ENCODE data around the gene RALGDS. TPM values are rescaled to one million over a fixed set of nuclear protein-coding genes. Genes with fewer than 3 reads are reported as not detected.
A peak's percentile ranks its signal among the peaks of the same experiment; 100 is the strongest.

Gene RALGDS
- total and polyA plus RNA-seq, 2 donors (not counting 3 experiments of a cell fraction or from before 2014, with no cell fraction given), result 41.4 to 60.0 TPM

DNA sequence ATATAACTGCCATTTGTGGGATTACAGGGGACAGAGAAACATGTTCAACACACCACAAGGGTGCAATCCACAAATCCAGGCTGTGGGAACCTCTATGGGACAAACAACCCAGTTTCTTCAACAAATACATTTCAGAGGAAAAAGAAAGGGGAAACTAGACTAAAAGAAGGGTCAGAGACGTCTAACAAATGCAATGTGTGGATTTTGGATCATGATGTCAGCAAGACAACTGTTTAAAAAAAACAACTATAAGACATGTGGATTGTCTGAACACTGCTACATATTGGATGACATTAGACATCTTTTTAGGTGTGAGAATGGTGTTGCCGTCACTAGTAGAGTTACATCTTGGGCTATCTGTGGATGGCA lies 3.9 kb upstream of the RALGDS start:
- no peak overlapping the region for H2AFZ ChIP-seq (ENCODE audit: low read depth, low read length)
- DNase-seq (ENCODE audit: low read depth, low spot score) (no peak), FAIRE-seq (no peak)
- intact Hi-C loops (cut with micrococcal nuclease), result no loop called here
- ChIA-PET POLR2A (no interaction called here), CTCF (interaction anchor here (3.2 kb wide), 1 partner anchor 19 kb away, joined by 36 read pairs; no protein-coding TSS in a partner anchor)
- dilution Hi-C loops (cut with MboI; ENCODE audit: extremely low pct_ligation_motif_present, low sequenced_read_pairs), result no loop called here
- peaks cover 24% of the 10 kb centered on the region for H3K4me1 ChIP-seq (ENCODE audit: control insufficient read depth, extremely low read depth, insufficient read depth, low read length)
- no peak overlapping the region for H3K9ac ChIP-seq (replicated peaks; ENCODE audit: extremely low read depth, insufficient read depth, low read length)
- no peaks in the 10 kb centered on the region for H3K36me3 ChIP-seq (ENCODE audit: control insufficient read depth in 2 of 2, extremely low read depth in 1 of 2, insufficient read depth in 2 of 2, low read length in 2 of 2)
- H4K20me1 ChIP-seq (replicated peaks; ENCODE audit: control insufficient read depth, extremely low read depth, insufficient read depth, low read length), result no peaks in the 10 kb centered on the region
- no peaks in the 10 kb centered on the region for H3K79me2 ChIP-seq (ENCODE audit: control insufficient read depth, insufficient read depth, low read length)
- H3K4me2 ChIP-seq (ENCODE audit: insufficient read depth, low read length), result no peak overlapping the region
- H3K27ac ChIP-seq (ENCODE audit: insufficient read depth, low read depth, low read length), result no peak overlapping the region
- no peak overlapping the region for H3K4me3 ChIP-seq (replicated peaks in 1 of 3; ENCODE audit: insufficient read depth in 1 of 3, low read depth in 1 of 3, low read length in 3 of 3)
- H3K9me1 ChIP-seq (replicated peaks; ENCODE audit: control insufficient read depth, extremely low read depth, insufficient read depth, low read length), result no peaks in the 10 kb centered on the region
- no peak for TF ChIP-seq JUN (IDR thresholded peaks at IDR 0.05; ENCODE audit: borderline replicate concordance, insufficient read depth, insufficient read length, low read depth)
- no peak for TF ChIP-seq MYC (IDR thresholded peaks at IDR 0.05; ENCODE audit: low read depth, low read length)
- no peak for TF ChIP-seq EZH2 (IDR thresholded peaks at IDR 0.05; ENCODE audit: borderline replicate concordance, low read depth, low read length, severe bottlenecking)
- TF ChIP-seq POLR2A (IDR thresholded peaks at IDR 0.05; ENCODE audit: low read depth, low read length), result no peak
- H3K9me3 ChIP-seq (replicated peaks; ENCODE audit: control insufficient read depth, insufficient read depth, low read length), result no peaks in the 10 kb centered on the region
- no TSS peak for BruUV-seq (replicated peaks)
- no peaks in the 10 kb centered on the region for H3K27me3 ChIP-seq (ENCODE audit: control insufficient read depth in 2 of 2, insufficient read depth in 2 of 2, low read length in 2 of 2)

DNA sequence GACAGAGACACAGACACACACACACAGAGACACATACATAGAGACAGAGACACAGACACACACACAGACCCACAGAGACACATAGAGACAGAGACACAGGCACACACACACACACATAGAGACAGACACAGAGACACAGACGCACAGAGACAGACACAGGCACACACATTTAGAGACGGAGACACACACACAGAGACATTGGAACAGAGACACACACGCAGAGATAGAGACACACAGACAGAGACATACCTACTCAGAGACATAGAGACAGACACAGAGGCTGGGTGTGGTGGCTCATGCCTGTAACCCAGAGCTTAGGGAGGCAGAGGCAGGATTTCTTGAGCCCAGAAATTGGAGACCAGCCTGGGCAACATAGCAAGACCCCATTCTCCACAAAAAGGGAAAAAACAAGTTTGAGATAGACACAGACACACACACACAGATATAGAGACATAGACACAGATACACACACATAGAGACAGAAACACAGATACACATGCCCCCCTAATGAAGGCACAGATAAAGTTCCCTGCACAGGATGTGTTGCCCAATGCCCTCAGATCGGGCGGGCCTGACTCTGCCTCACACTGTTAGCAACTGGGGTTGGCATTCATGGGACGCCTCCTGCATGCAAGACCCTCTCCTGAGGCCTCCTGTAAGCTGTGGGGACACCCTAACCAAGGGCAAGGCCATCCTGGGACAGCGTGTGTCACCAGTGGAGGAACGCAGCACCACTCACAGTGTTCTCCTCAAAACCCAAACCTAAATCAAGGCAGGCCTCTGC lies 3.3 kb upstream of the RALGDS start:
- Histone ChIP-seq H3K36me3 (ENCODE audit: control insufficient read depth in 2 of 2, extremely low read depth in 1 of 2, insufficient read depth in 2 of 2, low read length in 2 of 2) (no peaks in the 10 kb centered on the region), H3K9ac (replicated peaks; ENCODE audit: extremely low read depth, insufficient read depth, low read length) (no peak overlapping the region), H2AFZ (ENCODE audit: low read depth, low read length) (no peak overlapping the region), H3K9me3 (replicated peaks; ENCODE audit: control insufficient read depth, insufficient read depth, low read length) (no peaks in the 10 kb centered on the region), H3K4me2 (ENCODE audit: insufficient read depth, low read length) (no peak overlapping the region), H3K9me1 (replicated peaks; ENCODE audit: control insufficient read depth, extremely low read depth, insufficient read depth, low read length) (no peaks in the 10 kb centered on the region), H3K79me2 (ENCODE audit: control insufficient read depth, insufficient read depth, low read length) (no peaks in the 10 kb centered on the region), H3K27ac (ENCODE audit: insufficient read depth, low read depth, low read length) (no peak overlapping the region), H4K20me1 (replicated peaks; ENCODE audit: control insufficient read depth, extremely low read depth, insufficient read depth, low read length) (no peaks in the 10 kb centered on the region), H3K4me3 (replicated peaks in 1 of 3; ENCODE audit: insufficient read depth in 1 of 3, low read depth in 1 of 3, low read length in 3 of 3) (no peak overlapping the region), H3K4me1 (ENCODE audit: control insufficient read depth, extremely low read depth, insufficient read depth, low read length) (peaks cover 29% of the 10 kb centered on the region), H3K27me3 (ENCODE audit: control insufficient read depth in 2 of 2, insufficient read depth in 2 of 2, low read length in 2 of 2) (no peaks in the 10 kb centered on the region)
- BruUV-seq (replicated peaks), result no TSS peak
- CTCF ChIA-PET, result interaction anchor here (3.2 kb wide), 1 partner anchor 20 kb away, joined by 36 read pairs; no protein-coding TSS in a partner anchor
- dilution Hi-C loops (cut with MboI; ENCODE audit: extremely low pct_ligation_motif_present, low sequenced_read_pairs), result no loop called here
- peak; percentile 38 for FAIRE-seq
- intact Hi-C loops (cut with micrococcal nuclease), result no loop called here
- TF ChIP-seq FOS (IDR thresholded peaks at IDR 0.05; ENCODE audit: borderline replicate concordance, insufficient read depth, low read length), result no peak
- TF ChIP-seq, protein P1, sequence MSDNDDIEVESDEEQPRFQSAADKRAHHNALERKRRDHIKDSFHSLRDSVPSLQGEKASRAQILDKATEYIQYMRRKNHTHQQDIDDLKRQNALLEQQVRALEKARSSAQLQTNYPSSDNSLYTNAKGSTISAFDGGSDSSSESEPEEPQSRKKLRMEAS (IDR thresholded peaks at IDR 0.05; ENCODE audit: insufficient read depth, insufficient read length), result no peak
- no peak for TF ChIP-seq POLR2AphosphoS5 (IDR thresholded peaks at IDR 0.05; ENCODE audit: insufficient read depth, low read depth, low read length)
- no peak for TF ChIP-seq POLR2A (IDR thresholded peaks at IDR 0.05; ENCODE audit: low read depth, low read length)
- TF ChIP-seq EZH2 (IDR thresholded peaks at IDR 0.05; ENCODE audit: borderline replicate concordance, low read depth, low read length, severe bottlenecking), result no peak
- no peak for TF ChIP-seq GATA2 (IDR thresholded peaks at IDR 0.05; ENCODE audit: insufficient read depth, insufficient read length, low read depth, low read length)
- TF ChIP-seq, protein P2, sequence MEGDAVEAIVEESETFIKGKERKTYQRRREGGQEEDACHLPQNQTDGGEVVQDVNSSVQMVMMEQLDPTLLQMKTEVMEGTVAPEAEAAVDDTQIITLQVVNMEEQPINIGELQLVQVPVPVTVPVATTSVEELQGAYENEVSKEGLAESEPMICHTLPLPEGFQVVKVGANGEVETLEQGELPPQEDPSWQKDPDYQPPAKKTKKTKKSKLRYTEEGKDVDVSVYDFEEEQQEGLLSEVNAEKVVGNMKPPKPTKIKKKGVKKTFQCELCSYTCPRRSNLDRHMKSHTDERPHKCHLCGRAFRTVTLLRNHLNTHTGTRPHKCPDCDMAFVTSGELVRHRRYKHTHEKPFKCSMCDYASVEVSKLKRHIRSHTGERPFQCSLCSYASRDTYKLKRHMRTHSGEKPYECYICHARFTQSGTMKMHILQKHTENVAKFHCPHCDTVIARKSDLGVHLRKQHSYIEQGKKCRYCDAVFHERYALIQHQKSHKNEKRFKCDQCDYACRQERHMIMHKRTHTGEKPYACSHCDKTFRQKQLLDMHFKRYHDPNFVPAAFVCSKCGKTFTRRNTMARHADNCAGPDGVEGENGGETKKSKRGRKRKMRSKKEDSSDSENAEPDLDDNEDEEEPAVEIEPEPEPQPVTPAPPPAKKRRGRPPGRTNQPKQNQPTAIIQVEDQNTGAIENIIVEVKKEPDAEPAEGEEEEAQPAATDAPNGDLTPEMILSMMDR (IDR thresholded peaks at IDR 0.05; ENCODE audit: extremely low read depth in 1 of 2, insufficient read depth in 1 of 2, low read depth in 1 of 2, low read length in 2 of 2), result no peak
- no peak for TF ChIP-seq MYC (IDR thresholded peaks at IDR 0.05; ENCODE audit: low read depth, low read length)
- no peak for TF ChIP-seq JUN (IDR thresholded peaks at IDR 0.05; ENCODE audit: borderline replicate concordance, insufficient read depth, insufficient read length, low read depth)
- DNase-seq (ENCODE audit: low read depth, low spot score), result no peak
- POLR2A ChIA-PET, result no interaction called here

All from endothelial cell of umbilical vein (primary cell).